NOMO-1 treated with dmso at 0.1 percent for 144 hours (cell line): ENCODE data around the gene NIM1K.
"Not testable (repeated sequence)": the region's sequence is repeated elsewhere in the genome, so short reads cannot be mapped to it uniquely, and the experiment has no call there.

Experiments used
- DNase-seq: peaks from one replicate; lab custom pipeline; 2025; ENCODE audit not compliant: unreplicated experiment; lab: John Stamatoyannopoulos, UW

The NIM1K gene

GRCh38 chr5:43227655-43228054, 35.6 kb downstream of the NIM1K start:
- DNase-seq = no peak

GRCh38 chr5:43230707-43231106, 38.7 kb downstream of the NIM1K start:
- DNase-seq = no peak

- no peak for DNase-seq
Observed at GRCh38 chr5:43231977-43232376, 40.0 kb downstream of the NIM1K start.

DNA sequence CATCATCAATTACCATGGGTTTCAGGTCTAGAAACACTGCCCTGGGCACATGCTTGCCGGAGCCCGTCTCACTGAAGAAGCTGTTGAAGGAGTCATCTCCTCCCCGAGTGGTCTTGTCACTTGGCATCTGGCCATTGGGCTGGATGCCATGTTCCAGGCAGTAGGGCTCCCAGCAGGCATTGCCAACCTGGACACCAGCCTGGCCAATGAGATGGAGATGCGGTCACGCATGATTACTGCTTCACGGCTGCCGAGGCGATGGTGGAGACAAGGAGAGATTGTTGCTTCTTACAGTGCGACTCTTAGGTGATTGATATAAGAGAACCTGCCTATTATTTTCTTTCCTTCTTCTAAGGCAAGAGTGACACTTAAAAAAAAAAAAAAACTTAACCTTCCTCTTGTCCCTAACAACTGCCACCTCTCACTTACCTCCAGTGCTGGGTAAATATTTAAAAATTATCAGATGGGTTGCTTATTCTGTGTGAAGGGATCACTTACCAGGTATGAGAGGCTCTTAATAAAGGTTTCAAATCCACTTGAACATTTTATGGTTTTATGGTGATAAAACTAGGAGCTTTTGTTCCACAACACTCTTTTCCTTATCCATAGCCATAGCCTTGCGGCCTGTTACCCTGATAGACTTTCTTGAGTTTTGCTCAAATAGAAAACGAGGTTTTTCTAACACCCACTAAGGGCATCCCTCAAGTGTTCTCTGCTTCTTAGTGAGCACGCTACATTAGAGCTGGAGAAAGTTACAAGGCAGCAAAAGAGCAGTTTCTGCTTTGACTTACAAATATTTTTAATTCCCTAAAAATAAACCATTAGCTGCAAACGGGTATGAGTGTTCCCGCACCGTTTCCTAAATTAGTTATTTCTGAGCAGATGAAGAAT, 41.2 kb downstream of the NIM1K start:
- DNase-seq = no peak

DNA sequence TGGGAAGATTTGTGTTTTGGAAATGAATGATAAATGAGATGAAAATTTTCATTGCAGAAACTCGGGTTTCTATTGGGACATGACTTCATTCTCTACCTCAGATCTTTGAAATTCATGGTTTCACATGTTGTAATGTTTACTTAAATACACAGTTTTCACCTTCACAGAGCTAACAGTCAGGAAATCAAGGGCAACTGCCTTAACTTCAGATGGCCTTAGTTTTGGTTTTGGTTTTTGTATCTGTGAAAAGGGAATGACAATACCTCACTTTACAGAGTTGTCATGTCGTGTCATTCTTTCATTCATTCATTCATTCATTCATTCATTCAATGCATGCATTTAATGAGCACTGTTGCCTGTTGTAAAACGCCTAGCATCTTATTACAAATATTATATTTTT, 41.9 kb downstream of the NIM1K start:
- DNase-seq = no peak

- no peak for DNase-seq
Observed at GRCh38 chr5:43236653-43237355, 44.8 kb downstream of the NIM1K start.

DNA sequence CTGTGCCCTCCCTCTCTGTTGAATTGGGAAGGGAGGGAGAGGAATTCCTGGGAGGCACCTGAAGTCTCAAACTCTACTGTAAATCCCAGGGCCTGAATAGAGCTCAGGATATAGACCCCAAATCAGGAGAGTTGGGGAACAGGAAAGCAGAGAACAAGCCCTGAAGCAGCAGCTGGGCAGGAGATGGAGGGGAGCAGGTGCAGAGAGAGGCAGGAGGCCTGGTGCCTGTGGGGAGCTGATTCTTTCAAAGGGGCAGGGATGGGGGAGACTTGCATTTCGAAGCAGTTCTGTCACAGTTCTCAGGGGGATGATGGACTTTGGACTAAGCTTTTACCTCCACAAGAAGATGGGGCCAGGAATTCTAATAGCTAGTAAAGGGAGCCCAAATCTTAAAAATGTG, 50.2 kb downstream of the NIM1K start:
- no peak for DNase-seq

- DNase-seq = no peak
Observed at GRCh38 chr5:43243270-43243669, 51.2 kb downstream of the NIM1K start.

DNA sequence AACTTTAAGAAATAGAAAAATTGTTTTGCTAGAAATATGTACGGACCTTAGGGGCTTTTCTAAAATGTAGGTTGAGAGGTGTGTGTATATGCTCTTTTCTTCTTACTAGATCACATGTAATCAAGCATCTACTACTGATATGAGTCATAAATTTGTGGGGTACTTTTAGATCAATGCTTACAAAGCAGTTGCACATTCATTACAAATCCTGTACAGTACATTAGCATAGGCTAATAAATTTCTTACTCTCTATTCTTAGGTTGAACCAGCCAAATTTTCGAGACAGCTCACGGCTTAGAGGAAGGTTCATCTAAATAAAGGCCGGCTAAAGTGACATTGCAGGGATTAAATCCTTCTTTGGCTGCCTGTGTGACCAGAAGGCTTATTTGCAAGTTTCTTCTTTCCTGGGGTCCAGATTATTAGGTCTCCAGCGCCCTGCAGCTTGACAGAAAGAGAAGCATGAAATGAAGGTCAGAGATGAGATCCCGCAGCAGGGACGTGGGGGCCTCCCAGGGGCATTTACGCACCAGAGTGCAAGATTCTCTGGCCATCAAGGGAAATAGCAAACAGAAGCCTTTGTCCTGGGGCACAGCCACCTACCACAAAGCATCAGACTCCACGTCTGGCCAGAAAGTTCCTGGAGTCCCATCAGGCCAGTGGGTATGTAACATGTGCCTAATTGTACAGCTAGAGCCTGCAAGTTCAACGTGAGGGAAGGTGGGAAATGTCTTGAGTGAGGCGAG, 53.0 kb downstream of the NIM1K start:
- DNase-seq = no peak

- DNase-seq = no peak
Observed at GRCh38 chr5:43245724-43246385, 53.8 kb downstream of the NIM1K start.

DNA sequence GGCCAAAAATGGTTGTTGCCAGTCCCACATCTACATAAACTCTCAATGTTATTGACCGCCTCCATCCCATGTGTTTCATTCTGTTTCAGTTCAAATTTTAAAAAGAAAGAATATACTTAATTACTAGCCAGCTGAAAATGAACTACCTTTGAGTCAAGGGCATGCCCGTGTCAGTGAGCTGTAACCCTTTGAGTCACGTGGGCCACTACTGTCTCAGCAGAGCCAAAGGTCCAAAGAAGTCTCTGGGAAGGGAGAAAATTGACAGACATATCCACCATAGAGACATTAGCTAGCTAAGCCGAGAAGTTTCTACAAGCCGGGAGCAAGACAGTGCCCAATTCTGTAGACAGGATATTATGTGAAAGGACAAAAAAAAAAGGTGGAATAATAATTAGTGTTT, 59.7 kb downstream of the NIM1K start:
- DNase-seq = no peak

DNA sequence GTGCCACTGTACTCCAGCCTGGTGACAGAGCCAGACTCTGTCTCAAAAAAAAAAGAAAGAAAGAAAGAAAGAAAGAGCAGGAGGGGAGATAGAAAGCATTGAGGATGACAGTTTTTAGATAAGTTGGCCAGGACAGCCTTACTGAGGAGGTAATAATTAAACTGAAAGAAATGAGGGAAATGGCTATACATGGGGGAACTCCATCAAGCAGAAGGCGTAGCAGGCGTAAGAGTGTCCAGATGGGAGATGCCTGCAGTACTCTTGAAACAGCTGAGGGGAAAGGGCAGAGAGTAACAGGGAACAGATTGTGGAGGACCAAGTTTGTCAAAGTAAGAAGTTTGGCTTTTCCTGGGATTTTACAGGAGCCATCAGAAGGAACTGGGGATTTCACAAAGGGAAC, 63.7 kb downstream of the NIM1K start:
- DNase-seq = no peak

DNA sequence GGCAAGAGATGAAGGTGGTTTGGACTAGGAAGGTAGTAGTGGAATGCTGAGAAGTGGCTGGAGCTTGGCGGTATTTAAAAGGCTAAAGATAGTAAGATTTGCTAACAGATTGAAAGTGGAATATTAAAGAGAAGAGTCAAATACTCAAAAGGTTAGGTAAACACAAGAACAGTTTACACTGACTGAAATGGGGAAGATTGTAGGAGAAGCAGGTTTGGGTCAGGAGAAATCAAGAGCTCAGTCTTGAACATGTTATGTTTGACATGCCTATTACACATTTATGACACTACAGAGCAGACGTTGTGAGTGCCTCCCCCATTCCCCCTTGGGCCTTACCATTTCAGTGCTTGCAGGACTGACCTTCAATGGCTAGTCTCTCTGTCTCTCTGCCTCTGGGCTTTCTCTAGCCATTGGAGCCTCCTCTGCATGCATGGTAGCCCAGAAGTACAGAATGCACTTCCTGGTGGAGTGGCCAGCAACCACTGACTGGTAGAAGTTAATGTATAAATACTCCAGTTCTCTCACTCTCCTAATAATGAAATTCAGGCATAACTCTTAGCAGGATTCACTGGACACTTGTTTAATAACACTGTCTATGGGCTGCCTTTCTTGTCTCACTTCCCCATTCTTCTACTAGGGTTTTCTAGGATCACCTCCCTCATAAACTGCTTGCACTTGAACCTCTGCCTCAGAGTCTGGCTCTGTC, 64.4 kb downstream of the NIM1K start:
- DNase-seq = no peak

DNA sequence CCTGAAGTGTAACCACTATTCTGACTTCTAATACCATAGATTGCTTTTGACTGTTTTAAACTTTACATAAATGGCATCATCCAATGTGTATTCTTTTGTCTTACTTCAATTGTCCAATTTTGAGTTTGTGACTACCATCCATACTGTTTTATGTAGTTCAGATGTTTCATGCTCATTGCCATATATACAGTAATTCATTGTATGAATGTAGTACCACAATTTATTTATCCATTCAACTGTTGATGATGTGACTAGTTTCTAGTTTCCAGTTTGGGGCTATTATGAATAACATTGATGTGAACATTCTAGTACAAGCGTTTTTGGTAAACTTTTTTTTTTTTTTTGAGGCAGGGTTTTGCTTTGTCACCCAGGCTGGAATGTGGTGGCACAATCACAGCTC, 66.1 kb downstream of the NIM1K start:
- DNase-seq = no peak

- not testable (repeated sequence) for DNase-seq
Observed at GRCh38 chr5:43262269-43262668, 70.2 kb downstream of the NIM1K start.

DNA sequence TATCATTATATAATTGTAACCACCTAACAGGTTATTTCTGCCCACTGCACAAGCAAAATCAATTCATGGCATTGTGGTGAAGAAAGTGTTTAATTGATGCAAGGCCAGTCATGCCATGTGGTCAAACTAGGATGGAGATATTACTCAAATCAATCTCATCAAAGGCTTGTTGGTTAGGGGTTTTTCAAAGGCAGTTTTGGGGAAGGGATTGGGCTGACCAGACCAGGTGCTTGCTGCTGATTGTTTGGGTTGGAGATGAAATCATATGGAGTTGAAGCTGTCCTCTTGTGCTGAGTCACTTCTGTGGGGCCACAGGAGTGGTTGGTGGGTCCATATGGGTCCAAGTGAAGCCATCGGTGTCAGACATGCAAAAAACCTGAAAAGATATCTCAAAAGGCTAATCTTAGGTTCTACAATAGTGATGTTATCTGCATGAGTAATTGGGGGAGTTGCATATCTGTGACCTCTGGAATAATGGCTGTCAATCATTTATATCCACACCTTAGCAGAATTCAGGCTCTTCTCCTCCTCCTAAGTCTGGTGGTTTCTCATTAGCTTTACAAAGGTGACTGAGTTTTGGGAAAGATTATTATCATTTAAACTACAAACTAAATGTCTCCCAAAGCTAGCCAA, 76.3 kb downstream of the NIM1K start:
- DNase-seq = no peak

DNA sequence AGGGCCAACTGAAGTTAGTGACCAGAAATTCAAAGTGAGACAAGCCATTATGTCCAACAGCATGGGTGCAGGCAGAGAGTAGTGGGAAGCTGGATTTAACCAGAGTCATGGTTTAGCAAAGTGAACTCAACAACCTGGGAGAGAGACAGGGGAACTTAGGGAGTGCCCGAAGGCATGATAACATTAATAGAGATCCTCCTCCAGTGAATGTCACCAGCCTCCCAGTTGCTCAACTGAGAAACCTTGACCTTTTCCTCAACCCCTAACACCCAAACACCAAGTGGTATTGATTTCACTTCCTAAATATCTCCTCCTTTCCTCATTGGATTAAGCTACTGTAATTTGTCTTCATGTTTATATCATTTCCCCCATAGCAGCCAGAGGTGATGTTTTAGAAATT, 78.6 kb downstream of the NIM1K start:
- peak; percentile 11 for DNase-seq

GRCh38 chr5:43273552-43273951, 81.5 kb downstream of the NIM1K start:
- DNase-seq = no peak

DNA sequence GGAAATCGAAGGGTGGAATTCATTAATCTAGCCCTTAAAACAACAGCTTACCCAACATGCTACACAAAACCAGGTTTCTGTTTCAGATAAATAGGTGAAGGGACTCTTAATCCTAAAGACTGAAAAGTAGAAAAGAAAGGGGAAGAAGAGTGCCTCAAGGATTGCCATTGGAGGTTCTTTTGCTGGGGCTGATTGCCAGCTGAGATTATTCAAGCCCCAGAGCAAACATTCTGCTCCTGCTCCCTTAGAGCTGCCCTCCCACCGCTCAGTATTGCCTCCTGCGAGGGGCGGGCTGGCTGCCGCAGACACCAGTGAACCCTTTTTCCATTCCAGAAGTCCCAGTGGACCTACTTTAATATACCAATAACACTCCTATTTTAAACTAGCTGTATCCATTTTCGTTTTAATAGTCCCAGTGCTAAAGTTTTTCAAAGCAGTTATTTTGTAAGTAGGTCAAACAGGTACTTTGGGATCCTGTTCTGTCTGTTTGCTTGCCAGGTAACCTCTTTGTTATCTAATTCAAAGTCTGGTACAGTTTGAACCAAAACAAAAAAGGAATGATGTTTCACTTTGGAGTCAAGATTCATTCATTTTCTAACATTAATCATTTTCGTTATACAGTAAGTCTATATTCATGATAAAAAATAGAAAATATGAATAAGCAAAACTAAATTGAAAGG, 82.5 kb downstream of the NIM1K start:
- DNase-seq = no peak

DNA sequence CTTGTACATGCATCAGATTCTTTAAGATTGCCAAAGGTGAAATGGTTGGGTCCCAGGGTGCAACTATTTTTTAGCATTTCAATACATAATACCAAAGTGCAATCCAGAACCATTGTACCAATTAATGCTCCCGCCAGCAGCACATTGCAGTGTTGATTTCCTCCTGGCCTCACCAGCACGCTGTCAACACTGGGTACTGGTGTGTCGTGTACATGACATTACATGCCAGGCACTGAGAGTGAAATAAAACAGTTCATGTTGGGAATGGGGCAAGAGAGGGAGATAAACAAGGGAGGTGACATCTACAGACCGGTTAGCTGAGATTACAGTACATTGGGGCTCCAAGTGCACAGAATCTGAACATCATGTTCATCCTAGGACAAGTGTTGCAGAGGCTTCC, 83.4 kb downstream of the NIM1K start:
- DNase-seq = no peak
